NCI-H146 treated with DMSO at 0.1 percent for 48 hours (cell line): ENCODE results near the gene KAZN.
A peak's percentile ranks its signal among the peaks of the same experiment; 100 is the strongest.
"Not testable (repeated sequence)": the region's sequence is repeated elsewhere in the genome, so short reads cannot be mapped to it uniquely, and the experiment has no call there.

Source experiments
- DNase-seq: peaks from one replicate; lab custom pipeline; 2025; ENCODE audit not compliant: unreplicated experiment; lab: John Stamatoyannopoulos, UW

KAZN gene

GRCh38 chr1:15115542-15116330, 517.3 kb downstream of the KAZN start:
- DNase-seq = no peak

- DNase-seq = no peak
These were observed 518.5 kb downstream of the KAZN start for GRCh38 chr1:15116966-15117365.

GRCh38 chr1:15117671-15118325, 519.3 kb downstream of the KAZN start:
- no peak for DNase-seq

GRCh38 chr1:15118579-15118978, 520.1 kb downstream of the KAZN start:
- DNase-seq = no peak

- DNase-seq = no peak
These were observed 521.9 kb downstream of the KAZN start for GRCh38 chr1:15120251-15120945.

GRCh38 chr1:15122331-15122730, 523.8 kb downstream of the KAZN start:
- no peak for DNase-seq

DNA sequence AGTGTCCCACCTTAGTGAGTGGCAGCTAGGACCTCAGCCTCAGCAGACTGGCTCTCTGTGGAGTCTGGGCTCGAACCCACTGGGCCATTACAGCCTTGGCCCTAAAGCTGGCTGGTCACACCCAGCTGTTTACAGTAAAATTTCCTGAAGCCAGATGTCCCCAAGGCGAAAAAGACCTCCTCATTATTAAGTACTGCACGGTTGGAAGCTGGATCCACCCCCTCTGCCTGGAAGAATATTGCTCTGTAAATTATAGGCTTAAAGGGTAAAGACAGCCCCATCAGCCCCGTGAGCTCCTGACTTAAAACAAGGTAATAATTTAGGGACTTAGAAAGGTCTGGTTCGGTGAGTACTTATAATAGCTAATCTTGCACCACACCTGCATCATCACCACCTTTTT, 524.8 kb downstream of the KAZN start:
- DNase-seq = no peak

DNA sequence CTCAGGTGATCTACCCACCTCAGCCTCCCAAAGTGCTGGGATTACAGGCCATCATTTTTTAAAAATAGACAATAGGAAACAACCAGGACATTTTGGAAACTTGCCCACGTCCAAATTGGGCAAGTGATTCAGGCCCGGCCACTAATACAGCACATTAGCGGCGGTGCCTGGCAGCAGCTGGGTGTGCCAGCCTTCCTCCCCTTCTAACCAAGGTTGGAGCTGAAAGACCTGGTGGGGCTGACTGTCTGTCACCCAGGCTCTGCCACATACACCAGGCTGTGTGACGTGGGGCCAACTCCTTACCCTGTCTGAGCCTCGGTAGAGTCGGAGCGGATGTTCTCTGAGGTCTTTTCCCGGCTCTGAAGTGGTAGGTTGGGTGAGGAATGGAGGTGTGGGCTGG, 525.4 kb downstream of the KAZN start:
- no peak for DNase-seq

- no peak for DNase-seq
These were observed 526.0 kb downstream of the KAZN start for GRCh38 chr1:15124362-15125100.

- DNase-seq = no peak
These were observed 526.7 kb downstream of the KAZN start for GRCh38 chr1:15125101-15125745.

DNA sequence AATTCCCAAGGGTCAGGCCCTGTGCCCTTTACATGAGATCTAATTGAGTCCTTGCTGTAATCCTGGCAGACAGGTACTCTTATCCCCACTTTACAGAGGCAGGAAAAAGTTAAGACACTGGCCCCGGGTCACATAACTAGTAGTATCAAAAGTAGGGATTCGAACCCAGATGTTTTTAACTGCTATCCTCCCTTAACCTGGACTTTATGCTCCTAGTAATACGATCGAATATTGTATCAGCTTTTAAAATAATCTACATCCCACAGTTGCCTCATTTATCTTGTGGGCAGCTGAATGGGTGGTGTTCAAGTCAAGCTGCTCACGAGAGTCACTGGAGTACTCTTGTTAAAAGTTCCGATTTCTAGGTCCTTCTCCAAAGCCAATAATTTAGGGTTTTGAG, 529.6 kb downstream of the KAZN start:
- DNase-seq = no peak

GRCh38 chr1:15128520-15129313, 530.2 kb downstream of the KAZN start:
- DNase-seq = peak; percentile 32

DNA sequence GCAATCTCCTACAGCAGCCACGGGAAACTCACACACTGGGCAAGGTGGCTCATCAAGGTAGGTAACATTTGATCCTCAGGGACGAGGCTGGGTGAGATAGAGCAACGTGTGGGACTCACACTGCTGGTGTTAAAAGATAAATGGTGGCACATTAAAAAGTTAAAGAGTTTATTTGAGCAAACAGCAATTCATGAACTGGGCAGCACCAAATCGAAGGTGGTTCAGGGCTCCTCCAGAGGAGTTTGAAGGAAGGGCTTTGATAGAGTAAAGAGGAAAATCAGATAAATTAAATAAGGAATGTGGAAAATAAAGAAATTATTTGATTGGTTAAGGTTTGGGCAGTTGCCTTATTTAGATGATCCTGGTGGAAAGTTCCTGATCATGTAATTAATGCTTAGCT, 531.5 kb downstream of the KAZN start:
- no peak for DNase-seq

DNA sequence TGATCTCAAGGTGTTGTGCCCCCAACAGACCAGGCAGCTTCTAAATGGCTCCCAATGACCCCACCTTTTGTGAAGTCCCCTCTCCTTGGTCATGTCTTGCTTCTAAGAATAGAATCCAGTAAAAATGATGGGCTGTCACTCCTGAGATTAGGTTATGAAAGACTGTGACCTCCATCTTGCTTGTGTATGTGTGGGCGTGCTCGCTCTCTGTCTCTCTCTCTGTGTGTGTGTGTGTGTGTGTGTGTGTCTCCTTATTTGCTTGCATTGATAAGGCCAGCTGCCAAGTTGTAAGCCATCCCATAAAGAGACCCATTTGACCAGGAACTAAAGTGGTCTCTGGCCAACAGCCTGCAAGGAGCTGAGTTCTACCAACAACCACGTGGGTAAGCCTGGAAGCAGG, 532.1 kb downstream of the KAZN start:
- no peak for DNase-seq

- no peak for DNase-seq
These were observed 534.5 kb downstream of the KAZN start for GRCh38 chr1:15132965-15133364.

- DNase-seq = no peak
These were observed 535.8 kb downstream of the KAZN start for GRCh38 chr1:15134285-15134684.

DNA sequence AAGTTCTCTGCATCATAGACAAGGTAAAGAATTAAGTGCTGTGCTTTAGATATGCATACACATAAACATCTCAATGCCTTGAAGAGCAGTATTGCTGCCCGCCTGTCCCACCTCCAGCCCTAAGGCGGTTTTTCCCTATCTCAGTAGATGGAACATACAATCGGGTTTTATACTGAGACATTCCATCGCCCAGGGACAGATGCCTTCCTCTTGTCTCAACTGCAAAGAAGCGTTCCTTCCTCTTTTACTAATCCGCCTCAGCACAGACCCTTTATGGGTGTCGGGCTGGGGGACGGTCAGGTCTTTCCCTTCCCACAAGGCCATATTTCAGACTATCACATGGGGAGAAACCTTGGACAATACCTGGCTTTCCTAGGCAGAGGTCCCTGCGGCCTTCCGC, 537.1 kb downstream of the KAZN start:
- not testable (repeated sequence) for DNase-seq

DNA sequence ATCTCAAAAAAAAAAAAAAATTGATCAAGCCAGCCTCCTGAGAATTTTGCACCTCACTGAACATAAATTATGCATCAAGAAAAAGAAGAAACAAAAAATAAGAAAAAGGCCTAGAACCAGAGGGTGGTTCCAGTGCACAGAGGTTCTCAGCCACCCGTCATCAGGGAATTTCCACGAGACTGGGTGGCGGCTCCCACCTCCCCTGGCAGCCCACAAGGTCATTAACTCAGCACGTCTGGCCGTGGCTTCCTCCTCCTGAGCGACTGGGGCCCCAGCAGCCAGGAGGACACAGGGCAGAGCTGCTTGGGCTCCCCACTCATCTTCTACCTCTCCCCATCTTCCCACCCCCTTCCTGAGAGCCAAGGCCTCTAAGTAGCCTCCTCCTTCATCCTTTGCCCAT, 539.3 kb downstream of the KAZN start:
- no peak for DNase-seq

DNA sequence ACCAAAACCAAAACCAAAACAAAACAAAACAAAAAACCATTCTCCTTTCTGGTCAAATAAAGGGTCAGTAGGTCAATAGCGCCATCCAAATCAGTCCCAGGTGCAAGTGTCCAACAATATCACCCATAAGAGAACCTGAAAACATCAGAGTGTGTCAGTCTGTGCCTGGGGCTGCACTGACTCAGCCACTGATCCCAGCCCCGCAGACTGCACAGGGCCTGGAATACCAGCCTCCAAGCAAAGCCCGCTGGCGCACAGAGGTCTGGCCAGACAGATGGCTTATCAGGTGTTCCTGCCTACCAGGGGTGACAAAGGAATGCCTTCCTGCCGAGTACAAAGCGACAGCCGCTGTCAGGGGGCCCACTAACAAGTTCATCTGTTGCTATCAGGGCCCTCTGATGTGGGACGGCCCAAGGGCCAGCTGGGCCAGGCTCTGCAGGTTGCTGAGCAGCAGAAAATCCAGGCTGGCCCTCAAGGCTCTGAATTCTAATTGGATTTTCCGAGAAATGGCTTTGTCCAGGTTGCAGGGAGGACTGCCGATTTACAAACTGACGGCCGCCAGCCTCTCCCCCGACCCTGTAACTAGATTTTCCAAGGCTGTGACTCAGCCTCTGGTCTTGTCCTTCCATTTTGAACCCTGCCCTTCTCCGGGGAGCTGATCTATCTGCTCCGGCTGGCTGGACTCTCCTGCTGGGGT, 541.3 kb downstream of the KAZN start:
- DNase-seq = peak; percentile 6
